ENCODE results near the gene NOX5. TPM values are rescaled to one million over a fixed set of nuclear protein-coding genes. Genes with fewer than 3 reads are reported as not detected.

Gene NOX5
- total and polyA plus RNA-seq, 4 donors: under 0.01 to 0.08 (median 0.01) TPM

GRCh38 chr15:69092159-69092558, 77.7 kb downstream of the NOX5 start:
- H3K4me1 ChIP-seq (ENCODE audit: control insufficient read depth in 4 of 4, insufficient read depth in 4 of 4, low read length in 3 of 4): peaks cover 0 to 4% (median 0%) of the 10 kb centered on the region in 4 donors
- no peak for DNase-seq (ENCODE audit: low spot score)
- H3K27ac ChIP-seq (ENCODE audit: low read depth in 1 of 2, low read length in 2 of 2): no peak overlapping the region
- H3K36me3 ChIP-seq (ENCODE audit: control insufficient read depth in 4 of 4, insufficient read depth in 3 of 4, low read depth in 1 of 4, low read length in 3 of 4): no peaks in the 10 kb centered on the region
- no peak for TF ChIP-seq SP1 (IDR thresholded peaks at IDR 0.05)
- TF ChIP-seq HNF4G (IDR thresholded peaks at IDR 0.05): no peak
- no peak for TF ChIP-seq FOXA2 (IDR thresholded peaks at IDR 0.05)
- TF ChIP-seq RAD21 (IDR thresholded peaks at IDR 0.05): no peak
- TF ChIP-seq YY1 (IDR thresholded peaks at IDR 0.05): no peak
- TF ChIP-seq EGR1 (IDR thresholded peaks at IDR 0.05; ENCODE audit: low read depth in 2 of 2): no peak
- no peak for TF ChIP-seq ATF3 (IDR thresholded peaks at IDR 0.05)
- TF ChIP-seq NR2F2 (IDR thresholded peaks at IDR 0.05): no peak
- TF ChIP-seq JUND (IDR thresholded peaks at IDR 0.05): no peak
- TF ChIP-seq REST (IDR thresholded peaks at IDR 0.05): no peak
- no peak for TF ChIP-seq MAX (IDR thresholded peaks at IDR 0.05)
- no peak overlapping the region for H3K9ac ChIP-seq (ENCODE audit: low read depth in 1 of 2, low read length in 2 of 2)
- H3K4me3 ChIP-seq (ENCODE audit: low read depth in 1 of 3, low read length in 3 of 3): no peak overlapping the region
- H3K27me3 ChIP-seq (ENCODE audit: control insufficient read depth in 4 of 4, insufficient read depth in 4 of 4, low read length in 3 of 4): no peaks in the 10 kb centered on the region
- no peaks in the 10 kb centered on the region for H3K9me3 ChIP-seq (ENCODE audit: control insufficient read depth in 4 of 4, low read length in 3 of 4)
- WGBS: 80% methylated on average over 7 of the region's 7 CpGs

- no peak overlapping the region for H3K4me3 ChIP-seq (ENCODE audit: low read depth in 1 of 3, low read length in 3 of 3)
- no peaks in the 10 kb centered on the region for H3K9me3 ChIP-seq (ENCODE audit: control insufficient read depth in 4 of 4, low read length in 3 of 4)
- no peak for DNase-seq (ENCODE audit: low spot score)
- no peak overlapping the region for H3K9ac ChIP-seq (ENCODE audit: low read depth in 1 of 2, low read length in 2 of 2)
- no peaks in the 10 kb centered on the region for H3K36me3 ChIP-seq (ENCODE audit: control insufficient read depth in 4 of 4, insufficient read depth in 3 of 4, low read depth in 1 of 4, low read length in 3 of 4)
- H3K4me1 ChIP-seq (ENCODE audit: control insufficient read depth in 4 of 4, insufficient read depth in 4 of 4, low read length in 3 of 4): peaks cover 0 to 4% (median 0%) of the 10 kb centered on the region in 4 donors
- H3K27ac ChIP-seq (ENCODE audit: low read depth in 1 of 2, low read length in 2 of 2): no peak overlapping the region
- TF ChIP-seq YY1 (IDR thresholded peaks at IDR 0.05) (no peak), ATF3 (IDR thresholded peaks at IDR 0.05) (no peak), RXRA (IDR thresholded peaks at IDR 0.05) (no peak), HNF4G (IDR thresholded peaks at IDR 0.05) (no peak), EGR1 (IDR thresholded peaks at IDR 0.05; ENCODE audit: low read depth in 2 of 2) (no peak), CTCF (IDR thresholded peaks at IDR 0.05; ENCODE audit: low read depth, low read length, missing input control) (no peak), JUND (IDR thresholded peaks at IDR 0.05) (no peak), ZBTB33 (IDR thresholded peaks at IDR 0.05) (no peak), MAX (IDR thresholded peaks at IDR 0.05) (no peak), GABPA (IDR thresholded peaks at IDR 0.05 in 1 of 2, conservative IDR thresholded peaks at IDR 0.05 in 1 of 2) (no peak), FOXA2 (IDR thresholded peaks at IDR 0.05) (no peak), RAD21 (IDR thresholded peaks at IDR 0.05) (no peak)
- WGBS: 80% methylated on average over 4 of the region's 4 CpGs
- H3K27me3 ChIP-seq (ENCODE audit: control insufficient read depth in 4 of 4, insufficient read depth in 4 of 4, low read length in 3 of 4): no peaks in the 10 kb centered on the region
Observed at GRCh38 chr15:69093127-69093526, 78.6 kb downstream of the NOX5 start.

All from liver (tissue), 9 donors.